GM12878 (cell line): Measurements from ENCODE around the gene MYBPHL. TPM values are rescaled to one million over a fixed set of nuclear protein-coding genes. Genes with fewer than 3 reads are reported as not detected.

Experiments
- ATAC-seq: fragments of 200-7000 bp; cut with Tn5 transposase; 3 replicates; pipeline ENCODE4 v1.9.1; 2020; ENCODE audit warnings: mild to moderate bottlenecking, moderate library complexity
- BruUV-seq: library from RNA; stranded (reverse); fragments of 400-500 nt; replicated peaks from 2 replicates; lab custom pipeline; 2021; lab: Mats Ljungman, UMichigan
- CTCF ChIA-PET: fragments of 300-600 bp; sonication (Branson Sonifier 250); formaldehyde crosslinking; extraction: SDS; loops from one replicate; lab custom pipeline; 2021; ENCODE audit warnings: inconsistent platforms; lab: Yijun Ruan, JAX
- POLR2A ChIA-PET: fragments of 350-600 bp; formaldehyde crosslinking; extraction: SDS; loops from one replicate; lab custom pipeline; 2021; ENCODE audit warnings: inconsistent platforms; lab: Charles Lee
- RAD21 ChIA-PET: fragments of 300-600 bp; sonication (Branson Sonifier 250); formaldehyde crosslinking; loops from one replicate; lab custom pipeline; 2023; ENCODE audit warnings: antibody characterized with exemption; ENCODE audit not compliant: unreplicated experiment; lab: Charles Lee
- SMC1A ChIA-PET: fragments of 300-600 bp; sonication (Branson Sonifier 250); formaldehyde crosslinking; loops from one replicate; lab custom pipeline; 2023; ENCODE audit not compliant: unreplicated experiment, uncharacterized antibody; lab: Charles Lee
- DNase-seq: peaks from one replicate; pipeline ENCODE4 v3.0.0-alpha.2; 2011; ENCODE audit warnings: low read depth, low spot score
- FAIRE-seq: peaks from 3 replicates; lab custom pipeline; 2011; peaks lifted over from hg19 to GRCh38; lab: Jason Lieb, UNC
- H2AFZ ChIP-seq: 2 replicates; pipeline ENCODE4 v1.6.0; 2011; ENCODE audit warnings: low read depth, low read length, control low read depth; ENCODE audit not compliant: control insufficient read depth
- H3K27ac ChIP-seq: 2 replicates; pipeline ENCODE4 v1.5.1; 2011; ENCODE audit warnings: control low read depth; ENCODE audit not compliant: control insufficient read depth, insufficient read depth
- H3K27me3 ChIP-seq, 2 experiments: replicated peaks in 1 of 2; 2 replicates each; pipeline versions ENCODE4 v1.6.0 to v1.6.1; 2011; ENCODE audit warnings: low read length in 1 of 2; ENCODE audit not compliant: control insufficient read depth in 2 of 2, insufficient read depth in 2 of 2
- H3K36me3 ChIP-seq, 2 experiments: 2 replicates each; pipeline ENCODE4 v1.5.1; 2011; ENCODE audit warnings: low read length in 1 of 2; ENCODE audit not compliant: control insufficient read depth in 2 of 2, insufficient read depth in 2 of 2
- H3K4me1 ChIP-seq: 2 replicates; pipeline ENCODE4 v1.6.1; 2011; ENCODE audit warnings: mild to moderate bottlenecking, low read length, moderate library complexity, mixed read lengths; ENCODE audit not compliant: control insufficient read depth, insufficient read depth
- H3K4me2 ChIP-seq: 2 replicates; pipeline ENCODE4 v1.6.0; 2011; ENCODE audit warnings: control low read depth; ENCODE audit not compliant: control insufficient read depth, insufficient read depth
- H3K4me3 ChIP-seq: fragments of 200-600 bp; sonication (generic); 2 replicates; pipeline ENCODE4 v1.5.1; 2016
- H3K79me2 ChIP-seq: 2 replicates; pipeline ENCODE4 v1.6.0; 2011; ENCODE audit warnings: low read length; ENCODE audit not compliant: control insufficient read depth, insufficient read depth
- H3K9ac ChIP-seq: 2 replicates; pipeline ENCODE4 v1.8.0; 2011; ENCODE audit warnings: low read length, control low read depth, mixed read lengths; ENCODE audit not compliant: control insufficient read depth, insufficient read depth
- H3K9me3 ChIP-seq: replicated peaks from 3 replicates; pipeline ENCODE4 v1.5.1; 2011; ENCODE audit warnings: mild to moderate bottlenecking, low read length; ENCODE audit not compliant: control insufficient read depth, insufficient read depth
- H4K20me1 ChIP-seq: 2 replicates; pipeline ENCODE4 v1.6.0; 2011; ENCODE audit not compliant: control insufficient read depth, insufficient read depth
- MEF2B ChIP-seq: fragments of 450-650 bp; IDR thresholded peaks from 2 replicates; pipeline ENCODE4 v1.6.1; 2018; ENCODE audit warnings: mild to moderate bottlenecking, moderate library complexity; ENCODE audit not compliant: partially characterized antibody, poor library complexity, severe bottlenecking
- NFXL1 ChIP-seq: fragments of 450-650 bp; IDR thresholded peaks from 2 replicates; pipeline ENCODE4 v1.6.1; 2017; ENCODE audit warnings: antibody characterized with exemption, mild to moderate bottlenecking, borderline replicate concordance
- WGBS: methylation state at CpG from one replicate; pipeline ENCODE4 v1.1.6; 2016; ENCODE audit warnings: low lambda C conversion rate; ENCODE audit not compliant: insufficient replicate concordance, insufficient coverage; ENCODE audit errors: missing lambda C conversion rate; 5-methylcytosine and 5-hydroxymethylcytosine counted together
- in situ Hi-C: fragments of 300-500 bp; cut with MboI; formaldehyde crosslinking; loops from 9 replicates; pipeline ENCODE4 v1.14.3; 2018; ENCODE audit warnings: mixed read lengths
- intact Hi-C: fragments of 100-400 bp; cut with micrococcal nuclease; formaldehyde crosslinking; loops from one replicate; pipeline ENCODE4 v1.14.2; 2022; ENCODE audit not compliant: unreplicated experiment
- polyA plus RNA-seq, 11 experiments: library from polyadenylated mRNA; depleted of rRNA in 4 of 11; unstranded in 6 of 11; stranded (reverse) in 5 of 11; fragments of >200 nt; fragmentation: Nextera tagmentation in 4 of 11; fragmentation: Illumina TruSeq in 1 of 11; extraction: Ambion mirVana in 4 of 11; extraction: Trizol in 1 of 11; gene quantifications; 1 replicate in 1 of 11; 2 replicates in 10 of 11; pipeline versions ENCODE4 v1.2.1 to v1.2.3, GENCODE V29; 2011 to 2016; ENCODE audit warnings: inconsistent platforms in 2 of 11, missing spikeins in 2 of 11, low read depth in 1 of 11
- total RNA-seq, 4 experiments: library from RNA; depleted of rRNA in 3 of 4; stranded (reverse); fragments of >200 nt in 3 of 4; fragmentation: Illumina TruSeq in 1 of 4; extraction: Trizol in 1 of 4; gene quantifications; 2 replicates each; pipeline versions ENCODE4 v1.2.1 to v1.2.3, GENCODE V29; 2013 to 2021
- TF ChIP-seq, protein P1 (sequence below): fragments of 450-650 bp; formaldehyde crosslinking; IDR thresholded peaks from 2 replicates; pipeline ENCODE4 v1.4.0; 2022; ENCODE audit warnings: mild to moderate bottlenecking, moderate library complexity
- TF ChIP-seq, protein P2 (sequence below): fragments of 450-650 bp; IDR thresholded peaks from 2 replicates; pipeline ENCODE4 v1.6.1; 2016; ENCODE audit warnings: mild to moderate bottlenecking

The MYBPHL gene
- total and polyA plus RNA-seq, 10 of the 15 experiments (the other 5 are each of a cell fraction or from before 2014, with no cell fraction given): 0.16 to 0.75 (median 0.54) TPM; not detected in 7

DNA sequence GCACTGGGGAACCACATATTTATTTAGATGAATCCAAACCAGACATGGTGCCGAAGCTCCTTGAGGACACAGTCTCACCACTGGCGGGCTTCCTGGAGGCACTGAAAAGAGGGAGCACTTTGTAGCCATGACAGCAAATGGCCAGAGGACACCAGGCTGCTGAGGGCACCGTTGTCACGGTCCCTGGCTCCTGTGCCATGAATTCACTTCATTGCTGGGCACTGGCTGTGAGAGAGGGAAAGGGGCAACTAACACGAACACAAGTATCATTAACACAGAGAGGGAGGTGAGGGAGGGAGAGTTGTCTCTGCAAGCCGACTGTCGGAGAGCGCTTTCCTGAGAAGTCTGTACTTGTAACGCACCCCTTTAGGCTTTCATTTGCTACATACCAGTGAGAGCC, 14.4 kb downstream of the MYBPHL start:
- RAD21 ChIA-PET: interaction anchor here (0.8 to 1.5 kb wide), 2 partner anchors 14 to 106 kb away, joined by 4 to 6 read pairs; no protein-coding TSS in a partner anchor
- Histone ChIP-seq H3K4me1 (peaks cover 5% of the 10 kb centered on the region; the same call in 1 of the 2 replicates), H3K9me3 (no peaks in the 10 kb centered on the region), H4K20me1 (no peaks in the 10 kb centered on the region), H3K4me3 (no peak overlapping the region)
- no TSS peak for BruUV-seq
- in situ Hi-C loops: no loop called here
- FAIRE-seq: no peak
- CTCF ChIA-PET: interaction anchor here (0.7 to 1.2 kb wide), 4 partner anchors 10 to 106 kb away, joined by 3 to 5 read pairs (median 4); partner anchors contain the start of gene PSRC1
- no peak for DNase-seq
- POLR2A ChIA-PET: interaction anchor here (0.9 kb wide), 1 partner anchor 10 kb away, joined by 3 read pairs; the partner anchor contains the start of gene PSRC1
- intact Hi-C loops: no loop called here
- no peak for ATAC-seq
- no peak for TF ChIP-seq MEF2B
- TF ChIP-seq, all 136 proteins: peak for 0
- WGBS: 59% methylated on average over 9 of the region's 9 CpGs
- SMC1A ChIA-PET: interaction anchor here (0.6 to 1.5 kb wide), 3 partner anchors 35 to 108 kb away, joined by 3 read pairs; no protein-coding TSS in a partner anchor
- Histone ChIP-seq H3K4me2 (no peak overlapping the region), H3K27ac (no peak overlapping the region), H2AFZ (no peak overlapping the region), H3K27me3 (peaks cover 0 to 1% of the 10 kb centered on the region in 2 experiments; a peak in 2 of 4 replicates), H3K36me3 (no peaks in the 10 kb centered on the region), H3K9ac (no peak overlapping the region), H3K79me2 (no peaks in the 10 kb centered on the region)

DNA sequence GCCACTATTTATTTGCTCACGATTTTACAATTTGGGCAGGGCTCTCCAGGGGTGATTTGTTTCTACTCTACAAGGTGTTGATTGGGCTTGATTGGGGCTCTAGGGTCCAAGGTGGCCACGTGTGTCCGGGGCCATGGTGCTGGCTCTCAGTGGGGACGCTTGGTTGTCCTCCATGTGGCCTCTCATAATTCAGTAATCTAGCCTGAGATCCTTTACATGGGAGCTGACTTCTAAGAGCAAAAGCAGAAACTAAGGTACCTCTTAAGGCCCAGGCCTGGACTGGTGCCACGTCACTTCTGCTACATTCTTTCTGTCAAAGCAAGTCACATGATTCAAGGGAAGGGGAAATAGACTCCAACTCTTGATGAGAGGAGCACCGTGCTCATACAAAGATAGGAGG, 15.8 kb downstream of the MYBPHL start:
- CTCF ChIA-PET: interaction anchor here (0.5 kb wide), 1 partner anchor 465 kb away, joined by 3 read pairs; no protein-coding TSS in a partner anchor
- POLR2A ChIA-PET: no interaction called here
- RAD21 ChIA-PET: no interaction called here
- Histone ChIP-seq H3K4me1 (peaks cover 5% of the 10 kb centered on the region; the same call in 1 of the 2 replicates), H3K9me3 (no peaks in the 10 kb centered on the region), H3K9ac (no peak overlapping the region), H2AFZ (no peak overlapping the region), H3K4me3 (no peak overlapping the region), H3K27ac (no peak overlapping the region), H3K79me2 (no peaks in the 10 kb centered on the region), H3K4me2 (no peak overlapping the region), H3K36me3 (no peaks in the 10 kb centered on the region), H4K20me1 (no peaks in the 10 kb centered on the region), H3K27me3 (peaks cover 0 to 1% of the 10 kb centered on the region in 2 experiments; a peak in 2 of 4 replicates)
- ATAC-seq (no peak; the same call in 2 of the 3 replicates), FAIRE-seq (no peak), DNase-seq (no peak)
- in situ Hi-C loops (no loop called here), intact Hi-C loops (no loop called here)
- TF ChIP-seq NFXL1: no peak
- TF ChIP-seq, protein P1, sequence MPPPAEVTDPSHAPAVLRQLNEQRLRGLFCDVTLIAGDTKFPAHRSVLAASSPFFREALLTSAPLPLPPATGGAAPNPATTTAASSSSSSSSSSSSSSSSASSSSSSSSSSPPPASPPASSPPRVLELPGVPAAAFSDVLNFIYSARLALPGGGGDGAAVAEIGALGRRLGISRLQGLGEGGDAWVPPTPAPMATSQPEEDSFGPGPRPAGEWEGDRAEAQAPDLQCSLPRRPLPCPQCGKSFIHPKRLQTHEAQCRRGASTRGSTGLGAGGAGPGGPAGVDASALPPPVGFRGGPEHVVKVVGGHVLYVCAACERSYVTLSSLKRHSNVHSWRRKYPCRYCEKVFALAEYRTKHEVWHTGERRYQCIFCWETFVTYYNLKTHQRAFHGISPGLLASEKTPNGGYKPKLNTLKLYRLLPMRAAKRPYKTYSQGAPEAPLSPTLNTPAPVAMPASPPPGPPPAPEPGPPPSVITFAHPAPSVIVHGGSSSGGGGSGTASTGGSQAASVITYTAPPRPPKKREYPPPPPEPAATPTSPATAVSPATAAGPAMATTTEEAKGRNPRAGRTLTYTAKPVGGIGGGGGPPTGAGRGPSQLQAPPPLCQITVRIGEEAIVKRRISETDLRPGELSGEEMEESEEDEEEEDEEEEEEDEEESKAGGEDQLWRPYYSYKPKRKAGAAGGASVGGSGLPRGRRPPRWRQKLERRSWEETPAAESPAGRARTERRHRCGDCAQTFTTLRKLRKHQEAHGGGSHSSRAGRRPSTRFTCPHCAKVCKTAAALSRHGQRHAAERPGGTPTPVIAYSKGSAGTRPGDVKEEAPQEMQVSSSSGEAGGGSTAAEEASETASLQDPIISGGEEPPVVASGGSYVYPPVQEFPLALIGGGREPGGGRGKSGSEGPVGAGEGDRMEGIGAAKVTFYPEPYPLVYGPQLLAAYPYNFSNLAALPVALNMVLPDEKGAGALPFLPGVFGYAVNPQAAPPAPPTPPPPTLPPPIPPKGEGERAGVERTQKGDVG (CRISPR knock-in tag): no peak
- TF ChIP-seq MEF2B: no peak
- TF ChIP-seq, protein P2, sequence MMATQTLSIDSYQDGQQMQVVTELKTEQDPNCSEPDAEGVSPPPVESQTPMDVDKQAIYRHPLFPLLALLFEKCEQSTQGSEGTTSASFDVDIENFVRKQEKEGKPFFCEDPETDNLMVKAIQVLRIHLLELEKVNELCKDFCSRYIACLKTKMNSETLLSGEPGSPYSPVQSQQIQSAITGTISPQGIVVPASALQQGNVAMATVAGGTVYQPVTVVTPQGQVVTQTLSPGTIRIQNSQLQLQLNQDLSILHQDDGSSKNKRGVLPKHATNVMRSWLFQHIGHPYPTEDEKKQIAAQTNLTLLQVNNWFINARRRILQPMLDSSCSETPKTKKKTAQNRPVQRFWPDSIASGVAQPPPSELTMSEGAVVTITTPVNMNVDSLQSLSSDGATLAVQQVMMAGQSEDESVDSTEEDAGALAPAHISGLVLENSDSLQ: no peak
- SMC1A ChIA-PET: no interaction called here
- 36% methylated on average over 6 of the region's 6 CpGs for WGBS
- no TSS peak for BruUV-seq
